GM19328 (cell line): ENCODE measurements around the gene ZNF501.

Experiments
- ATAC-seq: cut with Tn5 transposase; IDR thresholded peaks from one replicate; pipeline ENCODE4 v1.9.1; 2021; ENCODE audit warnings: mild to moderate bottlenecking, moderate library complexity; ENCODE audit not compliant: unreplicated experiment

The ZNF501 gene

GRCh38 chr3:44729384-44729910, at the start of gene ZNF501:
TSS of gene ZNF501 (plus strand) at chr3:44729635. CDS start at chr3:44734422, 4,787 bp downstream.
- ATAC-seq: no peak

GRCh38 chr3:44680921-44681455, 48.4 kb upstream of the ZNF501 start:
- no peak for ATAC-seq

- ATAC-seq: no peak
These were observed 47.1 kb upstream of the ZNF501 start for GRCh38 chr3:44682182-44682896.

- ATAC-seq: peak; percentile 87
These were observed 44.2 kb upstream of the ZNF501 start for GRCh38 chr3:44685128-44685800.

GRCh38 chr3:44687898-44688297, 41.5 kb upstream of the ZNF501 start:
- ATAC-seq: no peak

- no peak for ATAC-seq
These were observed 16.9 kb upstream of the ZNF501 start, which contains the start of gene ZNF502 for GRCh38 chr3:44712455-44713075. TSS of gene ZNF502 (plus strand) at chr3:44712660. CDS start at chr3:44720262, 7,602 bp downstream.

- no peak for ATAC-seq
These were observed 8.0 kb upstream of the ZNF501 start for GRCh38 chr3:44721231-44722102.

GRCh38 chr3:44722103-44722401, 7.4 kb upstream of the ZNF501 start:
- ATAC-seq: no peak

GRCh38 chr3:44734646-44735168, 5.3 kb downstream of the ZNF501 start:
- ATAC-seq: no peak

- no peak for ATAC-seq
These were observed 31.6 kb downstream of the ZNF501 start for GRCh38 chr3:44761101-44761423.

- peak; percentile 86 for ATAC-seq
These were observed 32.2 kb downstream of the ZNF501 start, which contains the start of the genes KIAA1143 and KIF15 for GRCh38 chr3:44761424-44762169. TSS of gene KIAA1143 (minus strand) at chr3:44761619. CDS start at chr3:44761602, 17 bp downstream. TSS of gene KIF15 (plus strand) at chr3:44761794. CDS start at chr3:44761866, 72 bp downstream.

GRCh38 chr3:44762170-44762677, 32.8 kb downstream of the ZNF501 start:
- ATAC-seq: no peak

- no peak for ATAC-seq
These were observed 33.3 kb downstream of the ZNF501 start for GRCh38 chr3:44762690-44763089.

GRCh38 chr3:44764248-44764647, 34.8 kb downstream of the ZNF501 start:
- ATAC-seq: no peak

GRCh38 chr3:44771424-44772098, 42.1 kb downstream of the ZNF501 start:
- ATAC-seq: no peak

- ATAC-seq: no peak
These were observed 42.6 kb downstream of the ZNF501 start for GRCh38 chr3:44772099-44772442.

- ATAC-seq: no peak
These were observed 53.5 kb downstream of the ZNF501 start for GRCh38 chr3:44782891-44783290.
